Keratinocyte (primary cell): ENCODE results near the gene CCDC127.

Experiments
- CTCF ChIP-seq, 3 experiments: IDR thresholded peaks in 1 of 3; conservative IDR thresholded peaks in 1 of 3; optimal IDR thresholded peaks in 1 of 3; 2 replicates in 2 of 3; 3 replicates in 1 of 3; pipeline versions ENCODE3 to v1.5.1; 2011; ENCODE audit warnings: low read length in 3 of 3, mild to moderate bottlenecking in 3 of 3, moderate library complexity in 2 of 3, control low read depth in 1 of 3, inconsistent platforms in 1 of 3; ENCODE audit not compliant: insufficient read depth in 2 of 3; ENCODE audit errors: extremely low read depth in 1 of 3
- EZH2 ChIP-seq: IDR thresholded peaks from one replicate; pipeline ENCODE4 v1.6.1; 2012; ENCODE audit warnings: inconsistent platforms, mild to moderate bottlenecking, low read length, moderate library complexity

DNA sequence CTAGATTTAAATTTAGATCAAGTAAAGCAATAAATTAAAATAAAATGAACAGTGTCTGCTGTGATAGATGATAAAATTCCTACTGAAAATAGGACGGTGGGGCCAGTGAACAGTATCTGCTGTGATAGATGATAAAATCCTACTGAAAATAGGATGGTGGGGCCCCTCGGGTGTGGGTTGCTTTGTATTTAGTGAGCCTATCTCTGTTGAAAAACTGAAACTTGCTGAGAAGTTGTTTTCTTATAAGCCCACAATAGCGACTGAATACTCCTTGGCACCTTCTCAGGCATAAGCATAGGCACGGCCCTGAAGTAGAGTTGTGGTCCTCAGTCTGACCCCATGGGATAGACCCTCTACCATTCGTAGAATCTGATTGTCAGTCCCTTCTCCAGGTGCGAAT, 5.8 kb upstream of the CCDC127 start:
- TF ChIP-seq CTCF (optimal IDR thresholded peaks at IDR 0.05 in 1 of 3, IDR thresholded peaks at IDR 0.05 in 1 of 3, conservative IDR thresholded peaks at IDR 0.05 in 1 of 3; ENCODE audit: extremely low read depth in 1 of 3, insufficient read depth in 2 of 3, low read length in 3 of 3) (no peak), EZH2 (no peak)
